SHP77 treated with DMSO at 0.1 percent for 48 hours (cell line): ENCODE measurements around the gene CUEDC2.
"Not testable (repeated sequence)": the region's sequence is repeated elsewhere in the genome, so short reads cannot be mapped to it uniquely, and the experiment has no call there.

Source experiments
- DNase-seq: peaks from one replicate; lab custom pipeline; 2025; lab: John Stamatoyannopoulos, UW

Gene CUEDC2

DNA sequence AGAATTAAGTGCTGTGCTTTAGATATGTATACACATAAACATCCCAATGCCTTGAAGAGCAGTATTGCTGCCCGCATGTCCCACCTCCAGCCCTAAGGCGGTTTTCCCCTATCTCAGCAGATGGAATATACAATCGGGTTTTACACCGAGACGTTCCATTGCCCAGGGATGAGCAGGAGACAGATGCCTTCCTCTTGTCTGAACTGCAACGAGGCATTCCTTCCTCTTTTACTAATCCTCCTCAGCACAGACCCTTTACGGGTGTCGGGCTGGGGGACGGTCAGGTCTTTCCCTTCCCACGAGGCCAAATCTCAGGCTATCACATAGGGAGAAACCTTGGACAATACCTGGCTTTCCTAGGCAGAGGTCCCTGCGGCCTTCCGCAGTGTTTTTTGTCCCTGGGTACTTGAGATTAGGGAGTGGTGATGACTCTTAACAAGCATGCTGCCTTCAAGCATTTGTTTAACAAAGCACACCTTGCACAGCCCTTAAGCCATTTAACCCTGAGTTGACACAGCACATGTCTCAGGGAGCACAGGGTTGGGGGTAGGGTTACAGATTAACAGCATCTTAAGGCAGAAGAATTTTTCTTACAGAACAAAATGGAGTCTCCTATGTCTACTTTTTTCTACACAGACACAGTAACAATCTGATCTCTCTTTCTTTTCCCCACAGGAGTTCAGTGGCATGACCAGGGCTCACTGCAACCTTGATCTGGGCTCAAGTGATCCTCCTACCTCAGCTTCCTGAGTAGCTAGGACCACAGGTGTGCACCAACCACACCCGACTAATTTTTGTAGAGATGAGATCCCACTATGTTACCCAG is 22.5 kb upstream of the CUEDC2 start:
- DNase-seq, result not testable (repeated sequence)

DNA sequence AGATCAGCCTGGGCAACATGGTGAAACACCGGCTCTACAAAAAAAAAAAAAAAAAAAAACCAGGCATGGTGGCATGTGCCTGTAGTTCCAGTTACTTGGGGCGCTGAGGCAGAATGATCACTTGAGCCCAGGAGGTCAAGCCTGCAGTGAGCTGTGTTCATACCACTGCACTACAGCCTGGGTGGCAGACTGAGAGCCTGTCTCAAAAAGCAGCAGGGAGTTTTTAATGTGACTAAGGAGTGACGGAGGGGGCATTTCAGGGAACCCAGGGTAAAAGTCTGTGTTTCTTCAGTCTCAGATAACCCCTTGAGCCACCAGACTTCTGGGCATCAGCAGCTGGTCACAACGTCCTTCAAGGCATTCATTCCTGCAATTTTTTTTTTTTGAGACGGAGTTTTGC is 21.1 kb upstream of the CUEDC2 start:
- no peak for DNase-seq

DNA sequence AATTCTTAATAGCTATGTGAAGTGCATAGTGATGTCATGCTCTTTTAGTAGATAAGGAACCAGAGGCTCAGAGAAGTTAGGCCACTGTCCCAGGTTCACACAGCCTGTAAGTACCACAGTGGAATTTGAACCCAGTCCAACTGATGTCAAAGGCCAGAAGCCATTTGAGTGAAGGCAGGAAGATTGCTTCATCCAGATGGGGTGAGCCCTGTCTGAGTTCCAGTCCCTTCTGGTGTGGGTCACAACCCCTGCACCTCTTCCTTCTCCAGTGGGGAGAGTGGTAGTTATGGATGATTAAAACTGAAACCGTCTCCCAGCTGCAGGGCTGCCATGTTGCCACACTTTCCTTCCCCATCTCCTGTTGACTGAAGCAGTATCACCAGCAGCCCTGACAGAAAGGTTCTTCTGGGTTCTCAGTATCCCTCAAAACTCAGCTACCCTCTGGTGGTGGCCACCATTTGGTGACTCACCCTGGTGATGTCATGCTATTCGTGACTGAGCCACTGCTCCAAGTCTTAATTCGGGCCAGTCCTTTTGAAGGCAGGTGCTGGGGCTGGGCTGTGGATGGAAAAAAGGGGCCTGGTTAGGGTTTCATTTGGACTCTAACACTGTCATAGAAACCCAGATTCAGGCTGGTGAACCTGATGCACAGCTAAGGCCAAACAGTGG is 20.4 kb upstream of the CUEDC2 start:
- no peak for DNase-seq

DNA sequence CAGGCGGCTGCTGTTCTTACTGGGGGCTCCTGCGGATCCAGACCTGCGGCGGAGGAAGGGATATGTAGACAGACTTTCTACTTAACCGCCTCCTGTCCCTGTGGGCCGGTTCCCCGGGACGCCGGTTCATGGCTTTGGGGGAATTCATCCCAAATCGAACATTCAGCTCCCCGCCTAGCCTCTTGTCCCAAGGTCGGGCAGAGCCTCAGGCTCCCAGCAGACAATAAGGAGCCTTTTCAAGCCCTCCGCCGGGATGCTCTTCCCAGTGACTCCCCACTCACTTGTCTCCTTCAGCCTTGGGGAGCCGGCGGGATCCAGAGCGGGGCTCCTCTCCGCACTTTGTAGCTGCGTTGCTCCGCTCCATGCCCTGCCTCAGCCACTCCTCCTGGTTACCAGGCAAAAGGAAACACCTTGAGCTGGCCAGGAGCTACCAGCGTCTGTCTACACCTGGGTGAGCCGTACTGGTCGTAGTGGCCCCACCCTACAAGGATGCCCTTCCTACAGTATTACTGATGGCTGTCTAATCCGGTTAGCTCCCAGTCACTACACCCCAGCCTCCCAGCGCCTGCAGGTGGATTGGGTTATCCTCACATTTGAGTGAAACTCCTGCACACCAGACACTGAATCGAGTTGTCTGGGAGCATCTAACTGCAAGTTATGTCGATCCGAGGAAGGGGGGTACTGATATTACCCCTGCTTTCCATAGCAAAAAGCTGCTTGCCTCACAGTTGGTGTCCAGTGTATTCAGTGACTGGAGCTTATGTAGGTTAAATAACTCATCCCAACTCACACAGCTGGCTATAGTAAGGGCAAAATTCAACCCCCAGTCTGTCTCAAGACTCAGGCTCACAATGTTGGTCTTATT is 19.0 kb upstream of the CUEDC2 start, which contains the start of gene C10orf95:
Gene C10orf95 (minus strand): TSS at position 439 of the 865 bp plus-strand sequence. CDS start 450 bp downstream, outside the sequence.
- DNase-seq, result no peak

DNA sequence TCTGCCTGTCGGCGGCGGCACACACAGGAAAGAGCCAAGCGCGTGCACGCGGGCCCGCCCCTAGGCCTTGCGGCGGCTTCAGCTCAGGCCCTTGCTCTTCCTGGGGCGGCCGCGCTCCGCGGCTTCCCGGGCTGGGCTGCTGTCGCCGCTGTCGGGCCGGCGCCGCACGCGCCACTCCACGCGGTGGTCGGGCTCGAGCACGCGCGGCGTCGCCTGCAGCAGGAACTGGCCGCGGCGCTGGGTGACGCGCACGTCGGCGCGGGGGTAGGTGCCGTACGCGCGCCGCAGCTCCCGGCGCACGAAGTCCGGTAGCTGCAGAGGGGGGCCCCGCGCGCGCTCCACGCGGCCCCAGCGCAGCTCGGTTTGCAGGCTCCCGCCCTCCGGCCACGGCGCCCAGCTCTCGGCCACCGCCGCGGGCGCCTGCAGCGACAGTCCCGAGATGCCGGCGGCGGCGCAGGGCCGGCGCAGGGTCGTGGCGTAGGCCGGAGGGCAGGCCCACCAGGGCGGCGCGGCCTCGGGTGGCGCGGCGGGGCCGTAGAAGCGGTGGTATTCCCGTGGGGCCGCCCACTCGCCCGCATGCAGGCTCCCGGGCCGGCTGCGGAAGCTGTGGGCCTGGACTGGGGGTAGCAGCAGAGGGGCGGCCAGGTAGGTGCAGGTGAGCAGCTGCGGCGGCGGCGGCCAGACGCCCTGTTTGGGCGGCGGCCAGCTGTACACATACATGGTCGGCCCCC is 18.2 kb upstream of the CUEDC2 start:
- DNase-seq, result peak; percentile 43

DNA sequence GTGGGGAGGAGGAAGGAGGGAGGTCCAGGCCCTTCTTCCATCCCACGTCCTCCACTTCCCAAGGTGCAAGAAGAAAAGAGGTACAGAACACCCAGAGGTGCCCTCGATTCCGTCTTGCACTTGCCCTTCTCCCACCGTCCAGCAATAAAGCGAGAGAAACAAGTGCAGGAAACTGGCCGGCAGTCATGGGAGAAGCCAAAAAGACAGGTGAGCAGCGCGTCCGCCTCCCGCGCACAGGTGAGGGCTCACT is 17.7 kb upstream of the CUEDC2 start:
- no peak for DNase-seq

DNA sequence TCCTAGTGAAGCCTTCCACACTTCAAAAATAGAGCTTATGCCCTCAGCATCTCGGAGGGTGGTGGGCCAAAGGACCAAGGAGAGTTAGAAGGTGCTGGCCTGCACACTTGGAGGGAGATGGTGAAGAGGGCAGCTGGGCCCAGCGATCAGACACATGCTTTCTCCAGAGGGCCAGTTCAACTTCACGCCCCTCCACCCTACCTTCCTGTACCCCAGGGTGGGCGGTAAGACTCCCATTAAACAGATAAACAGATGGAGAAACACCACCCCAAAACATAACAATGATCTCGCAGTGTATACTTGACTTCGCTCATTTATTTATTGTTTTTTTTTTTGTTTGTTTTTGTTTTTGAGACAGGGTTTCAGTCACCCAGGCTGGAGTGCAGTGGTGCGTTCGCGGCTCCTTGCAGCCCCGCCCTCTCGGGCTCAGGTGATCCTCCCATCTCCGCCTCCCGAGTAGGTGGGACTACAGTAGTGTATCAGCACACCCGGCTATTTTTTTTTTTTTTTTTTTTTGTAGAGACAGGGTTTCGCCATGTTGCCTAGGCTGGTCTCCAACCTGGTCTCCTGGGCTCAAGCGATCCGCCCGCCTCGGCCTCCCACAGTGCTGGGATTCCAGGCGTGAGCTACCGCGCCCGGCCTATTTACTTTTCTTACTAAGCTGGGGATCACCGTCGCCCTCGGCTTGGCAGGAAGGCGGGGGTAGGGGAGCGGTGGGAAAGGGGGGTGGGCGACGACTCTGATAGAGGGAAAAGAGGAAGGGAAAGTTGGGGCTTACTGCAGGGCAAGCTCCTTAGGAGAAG is 17.1 kb upstream of the CUEDC2 start:
- peak; percentile 13 for DNase-seq

DNA sequence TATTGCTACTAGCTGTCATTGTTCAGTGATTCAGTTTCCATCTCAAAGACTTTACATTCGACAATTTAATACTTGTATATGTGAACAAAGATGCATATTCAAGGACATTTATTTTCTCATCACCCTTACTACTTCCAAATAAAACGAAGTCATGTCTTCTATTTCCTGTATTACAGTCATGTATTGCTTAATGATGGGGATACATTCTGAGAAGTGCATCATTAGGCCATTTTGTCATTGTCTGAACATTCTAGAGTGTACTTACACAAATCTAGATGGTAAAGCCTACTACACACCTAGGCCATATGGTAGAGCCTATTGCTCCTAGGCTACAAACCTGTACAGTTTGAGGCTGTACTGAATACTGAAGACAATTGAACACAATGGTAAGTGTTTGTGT is 12.5 kb upstream of the CUEDC2 start:
- DNase-seq, result no peak

DNA sequence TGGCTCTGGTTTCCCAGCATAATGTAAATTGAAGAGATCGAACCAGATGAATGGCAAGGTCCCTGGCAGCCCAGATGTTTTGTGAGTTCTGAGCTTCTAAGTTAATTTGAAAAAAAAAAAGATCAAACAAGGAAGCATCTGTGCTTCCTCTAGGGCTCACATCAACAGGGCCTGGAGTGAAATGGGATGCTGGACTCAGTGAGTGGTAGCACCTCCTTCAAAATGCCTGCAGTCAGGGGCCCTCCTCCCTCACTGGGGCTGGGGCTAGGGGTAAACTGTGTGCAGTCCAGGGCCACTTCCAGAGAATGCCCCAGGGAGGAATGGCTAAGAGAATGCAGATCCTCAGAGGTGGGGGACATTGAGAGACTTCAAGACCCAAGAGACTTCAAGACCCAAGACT is 6.0 kb upstream of the CUEDC2 start:
- DNase-seq, result no peak

DNA sequence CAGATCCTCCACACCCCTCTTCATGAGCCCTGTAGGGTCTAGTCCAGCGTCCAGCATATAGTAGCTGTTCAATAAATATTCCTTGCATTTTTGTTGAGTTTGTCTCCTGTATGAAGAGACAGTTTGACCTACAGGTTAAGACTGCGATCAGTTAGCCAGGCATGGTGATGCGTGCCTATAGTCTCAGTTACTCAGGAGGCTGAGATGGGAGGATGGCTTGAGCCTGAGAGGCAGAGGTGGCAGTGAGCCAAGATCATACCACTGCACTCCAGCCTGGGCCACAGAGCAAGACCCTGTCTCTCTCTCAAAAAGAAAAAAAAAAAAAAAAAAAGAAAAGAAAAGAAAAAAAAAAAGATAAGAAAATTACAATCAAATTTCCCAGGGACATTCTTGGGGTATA is 5.1 kb upstream of the CUEDC2 start:
- DNase-seq, result no peak

DNA sequence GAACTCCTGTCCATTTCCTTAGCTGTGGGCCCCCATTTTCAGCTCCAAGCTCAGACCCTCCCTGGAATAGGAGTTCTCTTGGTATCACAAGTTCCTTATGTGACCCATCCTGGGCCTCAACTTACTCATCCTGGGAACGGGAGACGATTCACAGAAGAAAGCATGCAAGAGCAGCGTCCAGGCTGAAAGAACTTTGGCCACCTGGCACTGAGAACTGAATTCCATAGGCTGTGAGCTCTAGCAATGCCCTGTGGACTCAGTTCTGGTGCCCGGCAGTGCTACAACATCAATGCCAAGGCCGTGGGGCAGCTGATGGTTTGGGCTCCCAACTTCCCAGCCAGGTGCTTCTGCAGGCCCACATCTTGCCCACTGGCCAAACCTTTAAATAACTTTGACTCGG is 3.9 kb upstream of the CUEDC2 start:
- DNase-seq, result no peak

DNA sequence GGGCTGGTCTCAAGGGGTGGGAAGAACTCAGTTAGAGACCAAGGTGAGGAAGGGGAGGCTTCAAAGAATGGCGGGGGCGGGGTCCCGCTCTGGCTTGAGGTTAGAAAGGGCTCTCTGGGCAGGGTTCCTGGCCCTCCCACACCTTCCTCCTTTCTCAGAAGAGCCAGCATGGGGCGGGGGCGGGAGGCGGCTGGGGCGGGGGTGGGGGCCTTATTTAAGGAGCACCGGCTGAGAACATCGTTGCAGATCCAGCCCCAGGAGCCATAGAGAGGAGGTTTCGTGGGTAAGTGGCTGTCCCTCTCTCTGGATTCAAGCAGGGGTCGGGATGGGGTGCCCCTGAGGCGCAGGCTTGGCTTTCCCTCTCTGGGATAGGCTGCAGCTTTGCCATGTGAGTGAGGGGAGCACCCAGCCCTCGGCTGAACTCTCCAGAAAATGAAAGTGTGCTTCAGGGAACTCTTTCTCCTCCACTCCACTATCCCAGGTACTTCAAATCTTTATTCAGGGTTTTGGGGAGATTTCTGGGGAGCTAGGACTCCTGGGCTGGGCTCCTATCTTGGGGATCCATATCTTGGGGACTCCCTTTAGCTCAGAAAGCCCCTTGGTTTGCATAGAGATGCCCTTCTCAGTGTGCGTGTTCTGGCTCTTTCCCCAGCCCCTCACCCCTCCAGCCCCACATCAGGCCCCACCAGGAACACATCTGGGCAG is 3.3 kb upstream of the CUEDC2 start:
- no peak for DNase-seq

DNA sequence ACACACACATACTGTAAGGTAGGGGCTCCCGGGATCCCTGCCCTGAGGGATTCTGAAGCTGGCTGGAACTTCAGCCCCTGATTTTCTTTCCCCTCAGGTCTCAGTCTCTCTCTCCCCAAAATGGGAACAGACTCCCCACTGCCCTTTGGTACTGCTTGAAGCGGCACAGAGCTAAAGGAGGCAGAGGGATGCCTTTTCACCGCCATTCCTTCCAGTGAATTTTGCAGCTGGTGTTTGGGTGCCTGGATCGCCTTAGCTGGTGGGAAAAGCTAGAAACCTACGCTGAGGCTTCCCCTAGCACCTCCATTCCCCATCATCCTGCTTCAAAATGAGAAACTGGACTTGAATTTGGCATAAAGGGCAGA is 2.7 kb upstream of the CUEDC2 start:
- DNase-seq, result no peak

DNA sequence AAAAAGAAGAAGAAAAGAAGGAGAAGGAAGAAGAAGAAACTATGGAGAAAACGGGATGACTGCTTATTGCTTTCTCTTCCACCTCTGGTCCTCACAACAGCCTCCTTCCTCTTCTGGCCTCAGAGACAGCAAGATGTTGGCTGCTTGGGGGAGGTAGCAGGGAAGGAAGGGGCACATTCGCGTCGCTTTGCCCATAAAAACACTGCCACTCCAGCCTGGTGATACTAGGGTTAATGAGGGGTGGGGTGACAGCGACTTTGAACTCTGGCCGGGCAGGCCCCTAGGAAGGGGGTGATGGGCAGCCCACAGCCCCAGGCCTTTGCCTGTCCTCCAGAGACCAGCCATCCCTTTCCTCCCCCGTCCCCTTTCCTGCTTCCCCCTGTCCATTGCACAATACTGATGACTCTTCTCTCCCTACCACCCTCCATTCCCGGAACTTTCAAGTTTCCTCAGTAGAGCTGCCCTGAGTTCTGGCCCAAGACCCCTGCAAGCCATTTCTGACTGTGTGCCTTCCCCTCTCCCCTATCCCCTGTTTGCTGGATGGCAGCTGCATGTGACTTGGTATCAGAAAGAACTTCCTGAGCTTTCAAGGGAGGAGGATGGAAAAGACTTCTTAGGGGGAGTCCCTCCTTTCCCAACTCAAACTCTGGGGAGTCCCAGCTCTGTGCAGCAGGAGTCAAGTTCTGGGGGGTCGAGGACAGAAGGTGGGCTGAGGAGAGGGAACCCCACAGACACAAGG is 2.2 kb upstream of the CUEDC2 start:
- no peak for DNase-seq

DNA sequence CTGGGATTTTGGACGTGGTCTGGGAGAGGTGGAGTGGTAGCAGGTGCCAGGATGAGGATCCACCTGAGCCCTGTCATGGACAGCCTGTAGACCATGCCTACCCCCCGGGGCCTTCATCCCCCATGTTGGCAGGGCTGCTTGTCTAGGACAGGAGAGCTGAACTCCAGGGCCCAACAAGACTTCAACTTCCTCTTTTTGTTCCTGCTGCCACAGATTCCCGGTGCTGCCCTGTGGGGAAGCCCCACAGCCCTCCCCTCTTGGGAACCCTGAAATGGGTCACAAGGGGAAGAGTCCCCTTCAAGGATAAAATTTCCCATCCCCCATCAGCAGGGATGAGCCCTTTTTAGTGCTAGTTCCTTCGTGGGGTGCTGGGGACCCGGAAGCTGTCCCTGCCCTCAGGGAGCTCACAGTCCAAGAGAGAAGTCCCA is 1.3 kb upstream of the CUEDC2 start:
- no peak for DNase-seq

DNA sequence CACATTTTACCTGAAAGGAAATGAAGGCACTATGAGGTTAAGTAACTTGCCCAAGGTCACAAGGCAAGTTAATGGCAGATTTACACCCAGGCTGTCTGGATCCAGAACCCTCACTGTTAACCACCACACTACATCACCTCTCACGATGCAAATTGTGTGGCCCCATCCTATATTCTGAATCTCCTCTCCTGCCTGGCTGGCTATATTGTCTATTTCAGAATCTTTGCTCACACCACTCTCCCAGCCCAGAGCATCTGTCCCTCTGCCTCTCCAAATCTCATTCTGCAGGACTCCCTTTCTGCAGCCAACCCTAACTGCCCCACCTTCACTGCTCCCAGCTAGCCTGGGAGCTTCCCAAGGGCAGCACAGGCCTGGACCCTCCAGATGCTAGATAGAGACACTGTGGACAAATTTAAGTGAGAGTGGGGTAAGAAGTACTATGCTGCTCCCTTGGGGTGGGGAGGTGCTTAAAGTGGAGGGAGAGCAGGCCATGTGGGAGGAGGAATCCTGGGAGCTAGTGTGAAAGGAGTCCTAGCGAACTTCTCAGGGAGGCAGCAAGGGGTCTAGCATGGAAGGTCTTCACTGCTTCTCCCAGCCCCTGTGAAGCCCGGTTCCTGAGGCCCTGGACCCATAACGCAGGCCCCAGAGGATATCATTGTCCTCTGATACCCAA is 786 bp downstream of the CUEDC2 start:
- DNase-seq, result peak; percentile 17

DNA sequence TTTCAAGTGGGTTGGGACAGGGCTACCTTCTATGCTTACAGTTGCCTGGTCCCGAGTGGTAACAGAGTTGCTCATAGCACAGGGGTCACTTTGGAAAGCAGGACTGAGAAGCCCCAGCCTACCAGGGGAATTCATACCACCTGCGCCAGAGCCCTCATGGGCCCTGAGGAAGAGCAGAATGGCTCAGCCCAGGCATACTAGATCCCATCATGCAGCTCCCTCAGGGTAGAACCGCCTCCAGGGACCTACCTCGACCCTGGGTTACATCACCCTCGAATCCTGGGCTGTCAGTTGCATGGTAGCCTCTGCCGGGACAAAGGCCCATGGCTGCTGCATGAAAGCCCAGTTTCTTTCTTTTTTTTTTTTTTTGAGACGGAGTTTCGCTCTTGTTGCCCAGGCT is 2.9 kb downstream of the CUEDC2 start:
- DNase-seq, result no peak

DNA sequence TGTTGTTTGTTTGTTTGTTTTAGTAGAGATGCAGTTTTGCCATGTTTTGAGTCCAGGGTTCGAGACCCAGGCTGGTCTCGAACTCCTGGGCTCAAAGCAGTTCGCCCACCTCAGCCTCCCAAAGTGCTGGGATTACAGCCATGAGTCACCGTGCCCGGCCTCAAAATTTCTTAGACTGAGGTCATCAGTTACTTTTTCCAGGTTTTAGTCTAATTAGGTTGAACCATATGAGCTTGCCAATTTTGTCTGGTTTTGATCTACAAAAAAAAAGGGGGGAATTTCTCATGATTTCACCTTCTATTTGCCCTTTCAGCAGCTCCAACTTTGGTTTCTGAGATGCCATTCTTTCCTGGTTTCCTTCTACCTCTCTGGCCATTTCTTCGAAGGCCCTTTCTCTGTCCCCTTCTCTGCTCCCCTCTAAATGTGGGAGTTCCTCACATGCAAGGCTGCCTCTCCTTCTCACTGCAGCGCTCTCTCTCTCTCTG is 5.5 kb downstream of the CUEDC2 start:
- DNase-seq, result no peak

DNA sequence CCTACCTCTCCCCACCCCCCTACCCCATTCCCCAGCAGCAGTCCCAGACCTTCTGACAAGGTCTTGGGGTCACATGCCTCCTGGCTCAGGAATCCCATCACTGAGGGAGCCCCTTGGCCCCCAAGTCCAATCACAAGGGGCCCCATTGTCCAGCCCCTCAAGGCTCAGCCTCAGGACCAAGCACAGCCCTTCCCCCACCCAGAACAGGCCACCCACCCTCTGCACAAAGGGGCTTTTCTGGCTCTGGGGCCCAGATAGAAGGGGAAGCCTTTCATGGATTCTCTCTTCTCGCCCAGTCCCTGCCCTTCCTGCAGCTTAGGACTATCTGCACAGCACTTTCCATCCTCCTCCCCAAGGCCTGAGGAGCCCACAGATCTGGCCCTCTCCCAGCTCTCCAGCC is 6.9 kb downstream of the CUEDC2 start:
- no peak for DNase-seq
